HepG2 (cell line): Measurements from ENCODE around the gene DEDD2. TPM values are rescaled to one million over a fixed set of nuclear protein-coding genes. Genes with fewer than 3 reads are reported as not detected.
A peak's percentile ranks its signal among the peaks of the same experiment; 100 is the strongest.

Experiments
- AGO2 ChIP-seq: fragments of 200-400 bp; formaldehyde crosslinking; optimal IDR thresholded peaks from 2 replicates; pipeline ENCODE3; 2017; ENCODE audit warnings: mild to moderate bottlenecking, low read depth, low read length, moderate library complexity
- HMGXB4 ChIP-seq, 2 experiments: sonication (generic) in 1 of 2; formaldehyde crosslinking in 1 of 2; IDR thresholded peaks; 2 replicates each; pipeline versions ENCODE4 v1.4.0 to v1.6.1; 2018 to 2020; ENCODE audit warnings: missing genetic modification reagents in 2 of 2, borderline replicate concordance in 1 of 2, low read depth in 1 of 2, mild to moderate bottlenecking in 1 of 2, missing biosample characterization in 1 of 2
- NFKBIZ ChIP-seq: IDR thresholded peaks from 2 replicates; pipeline ENCODE4 v1.6.1; 2018; ENCODE audit warnings: missing genetic modification reagents, missing compliant biosample characterization
- U2AF1 ChIP-seq: fragments of 200-400 bp; formaldehyde crosslinking; optimal IDR thresholded peaks from 2 replicates; pipeline ENCODE3; 2017; ENCODE audit warnings: mild to moderate bottlenecking, low read depth, low read length
- UBTF ChIP-seq: sonication (generic); formaldehyde crosslinking; IDR thresholded peaks from 2 replicates; pipeline ENCODE4 v1.4.0; 2020; ENCODE audit warnings: mild to moderate bottlenecking, missing genetic modification reagents
- ZBTB49 ChIP-seq: sonication (generic); formaldehyde crosslinking; IDR thresholded peaks from 2 replicates; pipeline ENCODE4 v1.4.0; 2020; ENCODE audit warnings: missing genetic modification reagents, borderline replicate concordance
- ZNF18 ChIP-seq: sonication (generic); formaldehyde crosslinking; IDR thresholded peaks from 2 replicates; pipeline ENCODE4 v1.8.0; 2022; ENCODE audit warnings: mild to moderate bottlenecking, missing genetic modification reagents; ENCODE audit not compliant: insufficient replicate concordance
- ZNF446 ChIP-seq: sonication (generic); formaldehyde crosslinking; IDR thresholded peaks from 2 replicates; pipeline ENCODE4 v1.5.0; 2020; ENCODE audit warnings: mild to moderate bottlenecking, missing genetic modification reagents
- ZNF574 ChIP-seq: sonication (generic); formaldehyde crosslinking; IDR thresholded peaks from 2 replicates; pipeline ENCODE4 v1.4.0; 2020; ENCODE audit warnings: missing genetic modification reagents
- ZNF746 ChIP-seq: sonication (generic); formaldehyde crosslinking; IDR thresholded peaks from 2 replicates; pipeline ENCODE4 v1.8.0; 2022; ENCODE audit warnings: mild to moderate bottlenecking, missing genetic modification reagents
- ZNF768 ChIP-seq: sonication (generic); formaldehyde crosslinking; IDR thresholded peaks from 2 replicates; pipeline ENCODE4 v1.4.0; 2020; ENCODE audit warnings: missing genetic modification reagents
- ZSCAN20 ChIP-seq: sonication (generic); formaldehyde crosslinking; IDR thresholded peaks from 2 replicates; pipeline ENCODE4 v1.4.0; 2020; ENCODE audit warnings: missing genetic modification reagents, mild to moderate bottlenecking, borderline replicate concordance
- polyA plus RNA-seq, 8 experiments: library from polyadenylated mRNA; depleted of rRNA in 3 of 8; stranded (reverse) in 7 of 8; unstranded in 1 of 8; fragments of >200 nt; fragmentation: Illumina TruSeq in 4 of 8; extraction: Trizol in 4 of 8; gene quantifications; 2 replicates each; pipeline versions ENCODE4 v1.2.1 to v1.2.3, GENCODE V29; 2011 to 2016; ENCODE audit warnings: low read depth in 4 of 8, missing spikeins in 1 of 8, mixed read lengths in 1 of 8; ENCODE audit not compliant: insufficient read depth in 1 of 8
- total RNA-seq, 5 experiments: library from RNA; depleted of rRNA; stranded (reverse); fragments of >200 nt; fragmentation: Illumina TruSeq; extraction: Trizol; gene quantifications; 2 replicates each; pipeline ENCODE4 v1.2.3, GENCODE V29; 2016; ENCODE audit warnings: low read depth in 1 of 5

Gene DEDD2
- total and polyA plus RNA-seq, 2 of the 13 experiments (the other 11 are each of a cell fraction or from before 2014, with no cell fraction given), result 19.2 to 24.7 TPM

GRCh38 chr19:42216653-42217519, 591 bp downstream of the DEDD2 start (continued):
- TF ChIP-seq ZNF574 (CRISPR knock-in tag) (0 out of 2 replicates have a peak, but pooled peaks have one; percentile 33), UBTF (peak; percentile 68; the same call in 1 of the 2 replicates), ZNF446 (CRISPR knock-in tag) (0 out of 2 replicates have a peak, but pooled peaks have one; percentile 18), ZNF768 (0 out of 2 replicates have a peak, but pooled peaks have one; percentile 25), ZSCAN20 (CRISPR knock-in tag) (no peak), AGO2 (peak; percentile 79), ZNF18 (CRISPR knock-in tag) (peak; percentile 47), NFKBIZ (CRISPR knock-in tag) (0 out of 2 replicates have a peak, but pooled peaks have one; percentile 22), ZBTB49 (CRISPR knock-in tag) (no peak), U2AF1 (peak; percentile 85), ZNF746 (CRISPR knock-in tag) (0 out of 2 replicates have a peak, but pooled peaks have one; percentile 36), HMGXB4 (CRISPR knock-in tag; IDR thresholded peaks at IDR 0.05; ENCODE audit: borderline replicate concordance in 1 of 2, low read depth in 1 of 2) (peak in 1 of 2 experiments; percentile 5; a peak in 1 of 4 replicates)
